Stimulated activated CD4-positive, alpha-beta T cell treated with anti-CD3 and anti-CD28 coated beads, Interleukin-15, amount 100 ng/mL, for 48 hours (primary cell): Measurements from ENCODE around the gene PINLYP.

ENCODE experiments used
- DNase-seq, 2 donors: peaks; one replicate each; pipeline ENCODE4 v3.0.0-alpha.2; 2020; ENCODE audit warnings: low read depth in 2 of 2

The PINLYP gene

DNA sequence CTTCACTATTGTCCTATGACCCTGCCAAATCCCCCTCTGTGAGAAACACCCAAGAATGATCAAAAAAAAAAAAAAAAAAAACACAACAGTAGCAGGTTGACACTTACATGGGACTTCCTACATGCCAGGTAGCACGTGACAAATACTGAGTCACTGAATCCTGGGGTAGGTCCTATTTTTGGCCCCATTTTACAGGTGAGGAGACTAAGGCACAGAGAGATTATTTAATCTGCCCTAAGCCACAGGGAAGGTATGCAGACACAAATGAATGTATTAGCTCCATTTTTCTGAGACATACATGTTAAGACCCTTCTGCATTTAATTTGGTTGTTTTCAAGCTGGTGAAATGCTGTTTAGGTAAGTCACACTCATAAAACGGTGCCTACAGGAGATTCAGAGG lies 26.9 kb upstream of the PINLYP start:
- DNase-seq, result no peak

DNA sequence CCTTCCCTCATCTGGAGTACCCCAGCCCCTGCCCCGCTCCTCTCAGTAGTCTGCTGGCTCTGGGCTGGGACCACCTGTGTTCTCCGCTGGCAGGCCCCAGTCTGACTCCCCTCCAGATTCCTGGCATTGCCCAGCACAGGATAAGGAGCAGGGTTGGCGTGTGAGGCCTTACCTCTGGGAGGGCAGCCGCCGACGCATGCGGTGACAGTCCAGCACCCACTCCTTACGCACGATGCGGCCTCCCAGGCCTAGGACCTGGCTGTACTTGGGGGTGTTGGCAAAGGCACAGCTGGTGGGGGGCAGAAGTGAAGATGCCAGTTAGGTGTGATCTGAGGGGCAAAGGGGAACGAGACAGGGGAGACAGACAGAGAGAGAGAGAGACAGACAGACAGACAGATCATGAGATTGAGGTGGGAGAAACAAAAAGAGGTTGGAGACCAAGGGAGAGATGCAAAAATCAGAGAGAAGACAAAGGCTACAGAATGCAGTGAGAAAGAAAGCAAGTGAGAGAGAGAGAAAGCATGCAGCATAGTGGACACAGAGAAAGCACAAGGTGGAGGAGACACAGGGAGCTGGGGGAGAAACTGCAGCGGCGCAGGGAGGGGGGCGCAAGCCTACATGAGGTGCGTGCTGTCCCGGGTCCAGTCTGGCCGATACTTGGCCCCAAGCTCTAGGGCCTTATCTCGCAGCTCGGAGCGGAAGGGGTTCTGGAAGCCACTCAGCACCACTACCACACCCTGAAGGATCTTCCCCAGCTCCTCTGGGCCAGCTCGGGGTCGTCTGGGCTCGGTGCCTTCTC lies 24.0 kb upstream of the PINLYP start:
- DNase-seq, result no peak

DNA sequence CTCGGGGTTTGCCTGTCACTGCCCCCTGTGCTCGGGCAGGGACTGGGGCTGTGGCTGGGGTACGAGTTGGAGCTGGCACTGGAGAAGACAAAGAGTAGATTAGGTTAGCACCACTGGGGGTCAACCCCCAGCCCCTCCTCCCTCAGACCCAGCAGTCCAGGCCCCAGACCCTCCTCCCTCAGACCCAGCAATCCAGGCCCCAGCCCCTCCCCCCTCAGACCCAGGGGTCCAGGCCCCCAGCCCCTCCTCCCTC lies 23.5 kb upstream of the PINLYP start:
- no peak for DNase-seq

DNA sequence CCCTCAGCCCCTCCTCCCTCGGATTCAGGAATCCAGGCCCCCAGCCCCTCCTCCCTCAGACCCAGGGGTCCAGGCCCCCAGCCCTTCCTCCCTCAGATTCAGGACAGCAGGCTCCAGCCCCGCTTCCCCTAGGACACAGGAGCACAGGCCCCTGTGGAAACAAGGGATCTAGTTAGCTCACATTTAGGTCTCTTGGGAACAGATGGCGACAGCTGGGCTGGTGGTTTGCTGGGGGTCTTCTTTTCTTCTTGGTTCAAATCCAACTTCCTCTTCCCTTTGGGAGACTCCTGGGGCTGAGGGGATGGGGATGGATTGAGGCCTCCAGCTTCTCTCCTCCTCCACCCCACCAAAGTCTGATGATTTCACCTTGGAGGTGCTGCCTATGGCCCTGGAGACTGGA lies 23.0 kb upstream of the PINLYP start:
- no peak for DNase-seq

DNA sequence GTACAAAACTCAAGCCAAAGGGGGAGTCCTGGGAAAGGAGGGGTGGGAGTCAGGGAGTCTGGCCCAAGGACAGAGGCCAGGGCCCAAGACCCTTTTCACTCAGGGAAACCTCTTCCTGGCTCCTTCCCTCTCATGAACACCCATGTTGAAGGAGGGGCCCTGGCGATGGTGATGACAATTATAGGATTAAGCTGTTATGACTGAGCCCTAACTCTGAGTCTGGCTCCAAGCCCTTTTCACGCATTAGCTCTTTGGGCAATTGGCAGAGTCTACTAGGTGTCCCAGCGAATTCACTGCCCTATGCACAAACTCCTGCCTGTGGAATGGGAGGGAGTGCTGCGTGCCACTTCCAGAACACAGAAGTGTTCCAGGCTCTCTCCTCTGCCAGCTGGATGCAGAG lies 21.9 kb upstream of the PINLYP start:
- DNase-seq, result no peak

DNA sequence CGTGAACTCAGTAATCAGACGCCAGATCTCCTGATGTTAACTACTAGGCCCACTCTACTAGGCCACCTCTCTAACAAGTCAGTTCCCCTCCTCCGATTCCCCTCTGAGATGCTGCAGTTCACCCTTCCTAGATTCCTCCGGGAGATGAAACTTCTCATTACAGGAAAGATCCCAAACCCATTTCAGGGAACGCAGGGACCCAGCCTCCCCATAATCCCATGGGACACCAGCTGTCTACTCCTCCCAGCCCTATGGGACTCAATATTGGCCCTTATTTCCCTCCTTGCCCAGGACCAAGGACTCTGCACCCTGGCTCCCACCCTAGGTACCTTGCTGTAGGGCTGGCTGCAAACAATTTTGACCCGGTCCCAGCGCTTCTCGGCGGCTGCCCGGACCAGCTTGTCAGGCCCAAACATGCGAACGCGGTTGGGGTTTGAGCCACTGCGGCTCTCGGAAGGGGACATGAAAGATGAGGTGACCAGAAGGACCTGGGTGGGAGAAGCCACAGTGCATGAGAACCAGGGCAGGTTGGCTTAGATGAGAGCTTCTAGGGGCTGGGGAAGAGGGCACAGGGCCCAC lies 21.2 kb upstream of the PINLYP start:
- no peak for DNase-seq

DNA sequence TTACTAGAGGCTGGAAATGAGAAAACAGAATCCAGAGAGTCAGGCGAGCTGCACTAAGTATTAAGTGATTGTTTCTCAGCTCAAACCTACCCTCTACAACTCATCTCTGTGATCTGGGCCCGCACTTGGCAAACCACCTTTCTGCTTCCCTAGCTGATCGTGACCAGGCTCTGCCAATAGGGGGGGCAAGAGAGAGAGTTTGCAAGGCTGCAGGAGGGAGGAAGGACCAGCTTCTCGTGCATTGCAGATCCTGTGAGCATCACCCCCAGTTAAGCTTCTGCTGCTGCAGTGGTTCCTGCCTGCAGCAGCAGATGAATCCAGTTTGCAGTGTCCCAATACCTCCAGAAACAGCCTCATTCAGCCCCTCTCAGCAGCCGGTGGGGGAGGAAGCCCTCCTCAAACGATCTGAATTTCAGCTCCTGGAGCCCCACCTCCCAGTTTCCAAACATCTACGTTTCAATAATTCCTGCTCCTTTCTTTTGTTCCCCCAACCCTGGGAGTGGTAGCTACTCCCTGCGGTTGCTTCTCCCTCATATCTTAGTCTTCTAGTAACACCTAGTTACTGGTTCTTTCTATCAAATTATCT lies 20.3 kb upstream of the PINLYP start:
- peak; percentile 57 to 79 for DNase-seq

DNA sequence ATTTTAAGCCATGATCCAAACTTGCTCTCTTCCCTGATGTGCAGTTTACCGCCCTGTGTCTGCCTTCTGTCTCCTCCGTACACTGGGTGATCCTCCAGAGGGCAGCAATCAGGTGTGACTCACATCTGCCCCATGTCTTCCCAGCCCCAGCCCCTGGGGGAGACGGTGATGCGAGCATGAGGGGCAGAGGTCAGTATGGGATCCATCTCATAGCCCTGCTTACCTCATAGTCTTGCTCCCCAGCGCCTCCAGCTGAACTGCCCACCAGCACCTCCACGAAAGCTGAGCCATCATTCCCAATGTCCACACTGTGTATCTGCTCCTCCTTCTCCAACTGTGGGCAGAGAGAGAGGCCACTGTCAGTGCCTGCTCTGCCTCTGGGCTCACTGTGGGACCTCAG lies 14.9 kb upstream of the PINLYP start:
- no peak for DNase-seq

DNA sequence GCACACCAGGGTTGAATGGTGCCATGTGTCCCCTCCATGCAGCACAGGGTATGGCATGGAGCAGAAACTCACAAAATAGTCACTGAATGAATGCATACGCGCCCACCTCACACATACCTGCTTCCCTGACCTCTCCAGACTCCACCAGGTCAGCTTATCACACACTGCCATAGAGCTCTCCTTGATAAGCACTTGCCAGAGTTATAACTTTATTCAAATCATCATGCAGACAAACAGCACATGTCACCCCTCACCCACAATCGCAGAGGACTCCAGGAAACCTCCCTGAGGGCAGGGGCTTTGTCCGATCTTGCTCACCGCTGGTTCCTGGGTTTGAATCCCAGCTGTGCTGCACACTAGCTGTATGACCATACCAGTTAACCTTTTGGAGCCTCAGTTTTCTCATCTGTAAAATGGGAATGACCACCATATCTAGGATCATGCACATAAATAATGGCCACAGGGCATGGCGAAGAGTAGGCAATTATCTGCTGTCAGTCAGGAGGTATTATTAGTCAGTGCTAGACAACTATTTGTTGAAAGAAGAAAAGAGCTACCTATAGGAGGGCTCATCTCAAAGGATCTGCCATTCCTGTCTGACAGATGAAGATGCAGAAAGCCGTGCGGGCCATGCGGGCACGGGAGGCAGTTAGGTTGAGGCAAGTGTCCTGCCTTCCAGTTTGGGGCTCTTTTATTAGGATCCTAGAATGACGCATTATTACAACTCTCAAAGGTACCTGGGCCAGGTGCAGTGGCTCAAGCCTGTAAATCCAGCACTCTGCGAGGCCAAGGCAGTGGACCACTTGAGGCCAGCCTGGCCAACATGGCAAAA lies 14.2 kb upstream of the PINLYP start:
- DNase-seq, result no peak

DNA sequence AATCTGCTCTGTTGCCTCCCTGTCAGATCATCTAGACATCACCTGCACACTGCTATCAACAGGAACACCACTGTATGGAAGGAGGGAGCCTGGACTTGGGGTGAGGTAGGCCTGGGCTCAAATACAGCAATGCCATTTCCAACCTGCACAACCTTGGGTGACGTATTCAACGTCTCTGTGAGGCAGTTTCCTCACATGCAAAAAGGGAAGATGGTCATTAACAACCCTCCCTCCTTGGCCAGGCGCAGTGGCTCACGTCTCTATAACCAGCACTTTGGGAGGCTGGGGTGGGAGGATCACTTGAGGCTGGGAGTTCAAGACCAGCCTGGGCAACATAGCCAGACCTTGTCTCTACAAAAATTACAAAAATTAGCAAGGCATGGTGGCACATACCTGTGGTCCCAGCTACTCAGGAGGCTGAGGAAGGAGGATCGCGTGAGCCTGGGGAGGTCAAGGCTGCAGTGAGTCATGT lies 13.3 kb upstream of the PINLYP start:
- peak in 1 of 2 donors; percentile 49 for DNase-seq

DNA sequence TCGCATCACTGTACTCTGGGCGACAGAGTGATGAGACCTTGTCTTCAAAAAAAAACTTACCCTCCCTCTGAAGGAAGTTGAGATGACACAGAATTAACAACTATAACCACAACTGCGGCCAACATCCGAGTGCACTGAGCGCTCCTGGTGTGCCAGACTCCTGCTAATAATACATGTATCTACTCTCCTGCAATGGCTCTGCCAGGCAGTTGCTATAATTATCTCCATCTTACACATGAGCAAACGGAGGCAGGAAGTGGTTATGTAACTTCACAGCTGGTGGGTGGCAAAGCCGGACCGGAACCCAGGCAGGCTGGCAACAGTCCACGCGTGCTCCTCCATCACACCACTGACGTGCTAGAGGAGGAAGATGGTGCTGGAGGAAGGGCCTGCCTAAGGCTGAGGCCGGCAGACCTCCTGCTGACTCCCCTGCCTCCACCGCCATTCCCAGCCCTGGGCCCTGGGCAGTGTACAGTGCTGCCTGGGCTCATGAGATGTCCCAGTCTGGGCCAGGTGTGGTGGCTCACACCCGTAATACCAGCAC lies 12.8 kb upstream of the PINLYP start:
- peak in 1 of 2 donors; percentile 43 for DNase-seq

DNA sequence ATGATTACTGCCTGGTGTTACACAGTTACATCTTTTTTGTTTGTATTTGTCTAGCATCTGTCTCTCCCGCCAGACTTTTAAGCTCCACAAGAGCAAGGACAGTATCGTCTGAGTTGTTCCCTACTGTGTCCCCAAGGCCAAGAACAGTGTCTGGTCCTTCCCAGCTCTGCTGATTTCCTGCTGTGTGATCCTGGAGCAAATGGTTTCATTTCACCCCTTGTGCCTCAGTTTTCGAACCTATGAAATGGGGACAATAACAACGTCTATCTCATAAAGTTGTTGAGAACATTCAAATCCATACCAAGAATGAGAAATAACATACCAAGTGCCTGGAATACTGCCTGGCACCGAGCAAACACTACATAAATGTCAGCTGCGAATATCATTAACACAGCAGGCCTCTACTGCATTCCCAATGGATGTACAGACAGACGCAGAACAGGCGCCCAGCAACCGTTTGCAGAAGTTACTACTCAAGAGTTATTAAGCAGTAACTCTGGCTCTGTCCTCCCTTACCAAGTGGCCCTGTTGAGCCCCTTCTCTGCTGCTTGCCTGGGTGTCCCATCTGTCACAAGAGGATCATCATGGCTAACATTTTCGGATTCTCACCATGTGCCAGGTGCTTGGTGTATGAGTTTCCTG lies 11.7 kb upstream of the PINLYP start:
- DNase-seq, result no peak

DNA sequence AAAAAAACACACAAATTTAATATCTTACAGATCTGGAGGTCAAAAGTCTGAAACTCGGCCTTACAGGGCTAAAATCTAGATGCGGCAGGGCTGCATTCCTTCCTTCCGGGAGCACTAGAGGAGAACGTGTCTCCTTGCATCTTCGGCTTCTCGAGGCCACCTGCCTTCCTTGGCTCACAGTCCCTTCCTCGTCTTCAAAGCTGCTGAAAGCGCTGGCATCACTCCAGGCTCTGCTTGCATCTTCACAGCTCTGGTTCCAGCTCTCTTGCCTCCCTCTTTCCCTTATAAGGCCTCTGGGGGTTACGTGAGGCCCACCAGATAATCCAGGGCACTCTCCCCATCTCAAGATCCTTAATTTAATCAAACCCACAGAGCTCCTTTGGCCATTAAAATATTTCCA lies 10.8 kb upstream of the PINLYP start:
- DNase-seq, result no peak

DNA sequence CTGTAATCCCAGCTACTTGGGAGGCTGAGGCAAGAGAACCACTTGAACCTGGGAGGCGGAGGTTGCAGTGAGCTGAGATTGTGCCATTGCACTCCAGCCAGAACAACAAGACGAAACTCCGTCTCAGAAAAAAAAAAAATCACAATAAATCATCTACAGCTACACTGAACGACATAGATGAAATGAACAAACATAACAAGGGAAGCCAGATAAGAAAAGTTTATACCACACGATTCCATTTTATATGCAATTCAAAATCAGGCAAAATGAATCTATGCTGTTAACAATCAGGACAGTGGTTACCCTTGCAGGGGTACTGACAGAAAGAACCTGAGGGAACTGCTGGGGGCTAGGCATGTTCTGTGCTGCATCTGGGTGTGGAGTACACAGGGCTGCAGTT lies 5.9 kb upstream of the PINLYP start:
- DNase-seq, result no peak

DNA sequence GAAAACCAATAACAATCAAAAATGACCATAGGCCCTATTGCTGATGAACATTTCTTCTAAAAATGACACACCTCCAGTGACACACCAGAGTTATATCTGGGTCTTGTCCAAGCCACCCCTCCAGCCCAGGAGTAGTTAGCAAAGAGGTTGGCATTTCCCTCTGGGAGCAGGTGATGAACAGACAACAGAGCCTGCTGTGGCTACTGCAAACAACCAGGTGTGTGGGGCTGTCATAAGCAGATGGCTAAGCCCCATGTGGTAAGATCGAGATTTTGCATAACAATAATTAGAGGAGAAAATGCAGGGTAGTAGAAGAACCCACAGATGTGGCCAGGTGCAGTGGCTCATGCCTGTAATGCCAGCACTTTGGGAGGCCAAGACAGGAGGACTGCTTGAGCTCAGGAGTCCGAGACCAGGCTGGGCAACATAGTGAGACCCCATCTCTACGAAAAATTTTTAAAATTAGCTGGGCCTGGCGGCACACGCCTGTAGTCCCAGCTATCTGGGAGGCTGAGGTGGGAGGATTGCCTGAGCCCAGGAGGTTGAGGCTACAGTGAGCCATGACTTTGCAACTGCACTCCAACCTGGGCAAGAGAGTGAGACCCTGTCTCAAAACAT lies 5.3 kb upstream of the PINLYP start:
- no peak for DNase-seq

DNA sequence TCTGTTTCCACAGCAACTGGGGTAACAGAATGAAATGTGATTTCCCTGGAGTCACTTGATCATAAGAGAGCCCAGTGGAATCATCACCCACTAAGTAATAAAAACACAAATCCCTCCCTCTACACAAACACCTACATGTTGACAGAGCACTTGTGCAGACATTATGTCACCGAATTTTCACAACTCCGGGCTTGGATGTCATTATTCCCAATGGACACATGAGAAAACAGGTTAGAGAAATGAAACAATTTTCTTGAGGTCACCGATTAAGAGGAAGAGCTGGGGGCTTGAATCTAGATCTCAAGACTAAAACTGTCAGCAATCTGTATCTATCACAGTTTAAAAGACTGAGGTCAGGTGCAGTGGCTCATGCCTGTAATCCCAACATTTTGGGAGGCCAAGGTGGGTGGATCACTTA lies 3.4 kb upstream of the PINLYP start:
- DNase-seq, result no peak

DNA sequence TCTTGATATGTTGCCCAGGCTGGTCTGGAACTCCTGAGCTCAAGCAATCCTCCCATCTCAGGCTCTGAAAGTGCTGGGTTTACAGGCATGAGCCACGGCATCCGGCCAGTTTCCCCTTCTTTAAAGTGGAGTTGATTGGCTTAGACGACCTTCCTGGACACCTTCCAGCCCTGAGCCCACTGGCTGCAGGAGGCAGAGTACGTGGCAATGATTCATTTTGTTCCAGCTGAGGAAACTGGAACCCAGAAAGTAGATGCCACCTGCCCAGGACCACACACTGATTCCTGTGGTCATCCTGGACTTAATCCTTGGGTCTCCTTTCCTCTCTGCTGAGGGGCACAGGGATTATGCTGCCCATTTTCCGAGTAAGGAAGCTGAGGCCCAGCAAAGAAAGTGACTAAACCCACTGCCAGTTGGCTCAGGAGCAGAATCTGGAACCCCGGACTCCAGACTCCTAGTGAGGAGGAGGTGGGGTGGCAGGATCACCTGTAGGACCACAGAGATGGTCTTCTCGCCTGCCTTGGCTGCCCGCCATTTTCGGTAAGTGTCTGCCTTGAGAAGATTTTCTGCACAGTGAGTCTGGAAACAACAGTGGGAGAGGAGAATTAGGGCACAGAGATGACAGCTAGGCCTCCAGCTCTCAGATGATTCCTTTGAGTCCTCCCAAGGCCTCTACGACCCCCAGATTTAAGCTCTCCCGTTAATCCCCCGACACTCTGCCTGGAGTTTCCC lies 1.0 kb upstream of the PINLYP start:
- DNase-seq, result no peak

DNA sequence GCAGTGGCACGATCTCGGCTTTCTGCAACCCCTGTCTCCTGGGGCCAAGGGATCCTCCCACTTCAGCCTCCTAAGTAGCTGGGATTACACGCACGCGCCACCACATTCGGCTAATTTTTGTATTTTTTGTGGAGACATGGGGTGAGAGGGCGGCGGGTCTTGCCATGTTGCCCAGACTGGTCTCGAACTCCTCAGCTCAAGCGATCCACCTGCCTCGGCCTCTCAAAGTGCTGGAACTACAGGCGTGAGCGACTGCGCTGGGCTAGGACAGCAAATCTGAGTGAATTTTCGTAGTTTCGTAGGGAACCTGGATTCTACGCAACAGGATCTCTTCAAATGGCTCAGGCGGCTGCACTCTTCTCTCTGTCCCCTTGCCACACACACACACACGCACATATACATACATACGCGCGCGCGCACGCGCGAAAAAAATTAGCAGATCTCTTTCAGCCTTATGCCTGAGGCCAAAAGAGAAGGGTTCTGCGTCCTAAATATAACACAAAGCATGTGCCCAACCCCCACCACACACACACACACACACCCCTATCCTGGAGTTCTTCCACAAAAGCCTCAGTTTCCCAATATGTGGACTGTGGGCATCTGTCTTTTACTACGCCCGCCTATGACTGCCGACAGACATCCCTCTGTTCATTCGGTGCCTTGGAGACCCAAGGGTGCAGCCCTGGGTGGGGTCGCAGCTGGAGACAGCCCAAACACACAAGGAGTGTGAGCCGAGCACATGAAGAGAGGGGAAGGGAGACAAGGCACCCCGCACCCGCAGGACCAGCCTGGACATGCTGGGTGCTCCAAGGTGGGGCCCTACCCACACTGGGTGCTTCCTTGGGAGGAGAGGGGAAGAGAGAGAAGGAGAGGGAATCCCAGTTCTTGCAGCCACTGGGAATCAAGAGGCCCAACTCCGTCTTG lies 616 bp downstream of the PINLYP start:
- no peak for DNase-seq

DNA sequence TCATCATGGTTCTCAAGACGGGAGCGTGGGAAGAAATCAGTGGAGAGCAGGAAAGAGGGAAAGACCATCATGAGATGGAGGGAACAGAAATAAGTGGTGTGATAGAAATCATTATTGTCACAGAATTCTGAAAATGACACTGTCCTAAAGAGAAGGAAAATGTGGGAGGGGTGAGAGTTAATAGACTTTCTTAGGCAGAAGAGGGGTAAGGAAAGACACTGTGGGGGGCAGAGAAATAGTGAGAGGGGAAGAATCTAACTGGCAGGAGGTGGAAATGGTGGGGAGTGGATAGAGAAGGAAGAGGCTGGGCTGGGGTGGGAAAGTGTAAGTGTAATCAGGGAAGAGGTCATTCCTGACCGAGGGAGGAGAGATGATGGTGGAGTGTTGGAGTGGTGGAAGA lies 3.2 kb downstream of the PINLYP start:
- no peak for DNase-seq

DNA sequence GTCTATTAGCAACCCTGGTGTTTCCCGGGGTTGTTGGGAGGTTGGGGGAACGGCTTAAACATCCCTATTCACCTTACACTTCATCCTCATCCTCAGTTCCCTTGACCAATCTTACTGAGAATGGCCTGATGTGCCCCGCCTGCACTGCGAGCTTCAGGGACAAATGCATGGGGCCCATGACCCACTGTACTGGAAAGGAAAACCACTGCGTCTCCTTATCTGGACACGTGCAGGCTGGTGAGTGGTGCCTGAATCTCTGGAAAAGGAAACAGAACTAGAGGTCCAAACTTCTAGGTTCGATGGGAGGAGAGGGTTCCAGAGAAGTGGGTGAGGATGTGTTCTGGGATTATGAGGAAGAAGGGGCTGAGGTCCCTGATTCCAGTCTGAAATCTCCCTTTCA lies 5.9 kb downstream of the PINLYP start:
- DNase-seq, result no peak
